OCI-LY1 (cell line): ENCODE measurements around the gene AGMO.

ENCODE experiments used
- H2AFZ ChIP-seq: fragments of 200-600 bp; sonication (generic), shearing (Covaris generic); 2 replicates; pipeline ENCODE4 v1.6.0; 2014; ENCODE audit warnings: antibody characterized with exemption, mild to moderate bottlenecking, low read length
- H3F3A ChIP-seq: fragments of 200-600 bp; sonication (generic), shearing (Covaris generic); 2 replicates; pipeline ENCODE4 v1.6.0; 2014; ENCODE audit warnings: mild to moderate bottlenecking, antibody characterized with exemption, low read length, moderate library complexity; ENCODE audit not compliant: insufficient read depth
- H3K27ac ChIP-seq: fragments of 200-600 bp; sonication (generic); 2 replicates; pipeline ENCODE4 v1.5.1; 2014; ENCODE audit warnings: low read length, mixed run types, mild to moderate bottlenecking, low read depth; ENCODE audit not compliant: poor library complexity, severe bottlenecking
- H3K27me3 ChIP-seq: fragments of 200-600 bp; sonication (generic); 2 replicates; pipeline ENCODE4 v1.6.0; 2014; ENCODE audit warnings: antibody characterized with exemption, mild to moderate bottlenecking, low read length, moderate library complexity; ENCODE audit not compliant: insufficient read depth
- H3K36me3 ChIP-seq: fragments of 200-600 bp; sonication (generic); 2 replicates; pipeline ENCODE4 v1.6.1; 2014; ENCODE audit warnings: mild to moderate bottlenecking, antibody characterized with exemption, low read length, moderate library complexity, mixed read lengths; ENCODE audit not compliant: insufficient read depth
- H3K4me1 ChIP-seq: fragments of 200-600 bp; sonication (generic); 2 replicates; pipeline ENCODE4 v1.5.1; 2014; ENCODE audit warnings: mild to moderate bottlenecking, low read length, moderate library complexity; ENCODE audit not compliant: insufficient read depth, severe bottlenecking
- H3K4me2 ChIP-seq: fragments of 200-600 bp; sonication (generic), shearing (Covaris generic); 2 replicates; pipeline ENCODE4 v1.6.1; 2014; ENCODE audit warnings: low read length
- H3K4me3 ChIP-seq: fragments of 200-600 bp; sonication (generic); 2 replicates; pipeline ENCODE4 v1.5.1; 2014; ENCODE audit warnings: low read length, low read depth, mild to moderate bottlenecking, mixed read lengths; ENCODE audit not compliant: poor library complexity, severe bottlenecking
- H3K79me2 ChIP-seq: fragments of 200-600 bp; shearing (Covaris generic); 2 replicates; pipeline ENCODE4 v1.6.1; 2016; ENCODE audit warnings: mixed run types, low read length, mixed read lengths; ENCODE audit not compliant: insufficient read depth
- H3K9ac ChIP-seq: fragments of 200-600 bp; sonication (generic), shearing (Covaris generic); 2 replicates; pipeline ENCODE4 v1.6.1; 2014; ENCODE audit warnings: mild to moderate bottlenecking, low read length, mixed read lengths
- H3K9me2 ChIP-seq: fragments of 200-600 bp; sonication (generic), shearing (Covaris generic); 2 replicates; pipeline ENCODE4 v1.6.1; 2014; ENCODE audit warnings: low read depth, mild to moderate bottlenecking, low read length, mixed read lengths
- H3K9me3 ChIP-seq: fragments of 200-600 bp; shearing (Covaris generic); 2 replicates; pipeline ENCODE4 v1.6.1; 2014; ENCODE audit warnings: low read length, mixed read lengths
- H4K20me1 ChIP-seq: fragments of 200-600 bp; sonication (generic), shearing (Covaris generic); 2 replicates; pipeline ENCODE4 v1.6.0; 2016; ENCODE audit warnings: mild to moderate bottlenecking, low read length; ENCODE audit not compliant: insufficient read depth
- CTCF ChIP-seq: fragments of 200-600 bp; sonication (generic), shearing (Covaris generic); IDR thresholded peaks from 2 replicates; pipeline ENCODE4 v1.5.1; 2017; ENCODE audit warnings: mild to moderate bottlenecking, antibody characterized with exemption, low read length, moderate library complexity, mixed read lengths
- EZH2 ChIP-seq: fragments of 200-600 bp; sonication (generic), shearing (Covaris generic); IDR thresholded peaks from 2 replicates; pipeline ENCODE4 v1.8.0; 2017; ENCODE audit warnings: borderline replicate concordance, mixed run types, mild to moderate bottlenecking, antibody characterized with exemption, low read length, moderate library complexity, mixed read lengths

AGMO gene

GRCh38 chr7:15594461-15594860, 32.6 kb upstream of the AGMO start:
- H3K9me3 ChIP-seq = no peaks in the 10 kb centered on the region
- H3K9ac ChIP-seq = no peak overlapping the region
- H2AFZ ChIP-seq = no peak overlapping the region
- H3K4me2 ChIP-seq = no peak overlapping the region
- H3K4me1 ChIP-seq = no peaks in the 10 kb centered on the region
- H4K20me1 ChIP-seq = no peaks in the 10 kb centered on the region
- H3F3A ChIP-seq = no peaks in the 10 kb centered on the region
- H3K36me3 ChIP-seq = no peaks in the 10 kb centered on the region
- no peak overlapping the region for H3K27ac ChIP-seq
- no peak overlapping the region for H3K4me3 ChIP-seq
- peaks cover 2% of the 10 kb centered on the region for H3K9me2 ChIP-seq
- H3K27me3 ChIP-seq = no peaks in the 10 kb centered on the region
- TF ChIP-seq CTCF (no peak), EZH2 (no peak)
- H3K79me2 ChIP-seq = no peaks in the 10 kb centered on the region

DNA sequence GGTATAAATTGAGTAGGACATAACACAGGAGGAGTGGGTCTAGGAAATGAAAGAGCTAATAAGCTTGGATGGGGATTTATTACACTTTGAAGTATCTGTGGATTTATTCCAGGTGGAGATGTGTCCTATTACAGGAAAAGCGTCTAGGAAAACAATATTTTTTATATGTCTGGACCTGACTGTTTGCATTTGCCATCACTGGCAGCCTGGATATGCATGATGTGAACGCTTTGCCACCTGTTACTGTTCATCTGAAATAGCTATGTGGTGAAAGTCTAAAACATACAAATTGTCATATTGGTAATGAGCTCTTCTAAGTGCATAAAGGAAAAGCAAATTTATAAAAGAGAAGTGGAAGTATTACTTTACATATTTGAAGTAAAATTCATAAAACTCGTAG, 31.6 kb upstream of the AGMO start:
- Histone ChIP-seq H3K36me3 (no peaks in the 10 kb centered on the region), H3K79me2 (no peaks in the 10 kb centered on the region), H3K9me3 (no peaks in the 10 kb centered on the region)

GRCh38 chr7:15586266-15586665, 24.5 kb upstream of the AGMO start:
- H2AFZ ChIP-seq = no peak overlapping the region
- no peaks in the 10 kb centered on the region for H3K27me3 ChIP-seq
- H3K9me3 ChIP-seq = peaks cover 7% of the 10 kb centered on the region; the same call in 1 of the 2 replicates
- H3K4me2 ChIP-seq = no peak overlapping the region
- H3K36me3 ChIP-seq = no peaks in the 10 kb centered on the region
- H4K20me1 ChIP-seq = no peaks in the 10 kb centered on the region
- H3K4me1 ChIP-seq = no peaks in the 10 kb centered on the region
- H3K79me2 ChIP-seq = no peaks in the 10 kb centered on the region
- H3K4me3 ChIP-seq = no peak overlapping the region
- no peak overlapping the region for H3K27ac ChIP-seq
- no peaks in the 10 kb centered on the region for H3F3A ChIP-seq
- H3K9me2 ChIP-seq = no peaks in the 10 kb centered on the region
- H3K9ac ChIP-seq = no peak overlapping the region
- TF ChIP-seq EZH2 = no peak
- TF ChIP-seq CTCF = no peak

More for the DNA sequence above, 31.6 kb upstream of the AGMO start:
- H3K9me2 ChIP-seq = peaks cover 2% of the 10 kb centered on the region
- H3K4me3 ChIP-seq = no peak overlapping the region
- no peak overlapping the region for H3K9ac ChIP-seq
- no peak for TF ChIP-seq EZH2
- no peak for TF ChIP-seq CTCF
- no peaks in the 10 kb centered on the region for H4K20me1 ChIP-seq
- no peaks in the 10 kb centered on the region for H3K4me1 ChIP-seq
- no peak overlapping the region for H2AFZ ChIP-seq
- no peaks in the 10 kb centered on the region for H3K27me3 ChIP-seq
- H3K4me2 ChIP-seq = no peak overlapping the region
- no peaks in the 10 kb centered on the region for H3F3A ChIP-seq
- no peak overlapping the region for H3K27ac ChIP-seq
